Activated CD4-positive, CD25-positive, alpha-beta regulatory T cell treated with anti-CD3 and anti-CD28 coated beads, Interleukin-2, amount 50 U/mL, for 16 hours (primary cell): ENCODE results near the gene SLC30A10.
"Not testable (repeated sequence)": the region's sequence is repeated elsewhere in the genome, so short reads cannot be mapped to it uniquely, and the experiment has no call there.

Experiments used
- DNase-seq: peaks from one replicate; pipeline ENCODE4 v3.0.0-alpha.2; 2020; ENCODE audit warnings: low read depth, low spot score

The SLC30A10 gene

DNA sequence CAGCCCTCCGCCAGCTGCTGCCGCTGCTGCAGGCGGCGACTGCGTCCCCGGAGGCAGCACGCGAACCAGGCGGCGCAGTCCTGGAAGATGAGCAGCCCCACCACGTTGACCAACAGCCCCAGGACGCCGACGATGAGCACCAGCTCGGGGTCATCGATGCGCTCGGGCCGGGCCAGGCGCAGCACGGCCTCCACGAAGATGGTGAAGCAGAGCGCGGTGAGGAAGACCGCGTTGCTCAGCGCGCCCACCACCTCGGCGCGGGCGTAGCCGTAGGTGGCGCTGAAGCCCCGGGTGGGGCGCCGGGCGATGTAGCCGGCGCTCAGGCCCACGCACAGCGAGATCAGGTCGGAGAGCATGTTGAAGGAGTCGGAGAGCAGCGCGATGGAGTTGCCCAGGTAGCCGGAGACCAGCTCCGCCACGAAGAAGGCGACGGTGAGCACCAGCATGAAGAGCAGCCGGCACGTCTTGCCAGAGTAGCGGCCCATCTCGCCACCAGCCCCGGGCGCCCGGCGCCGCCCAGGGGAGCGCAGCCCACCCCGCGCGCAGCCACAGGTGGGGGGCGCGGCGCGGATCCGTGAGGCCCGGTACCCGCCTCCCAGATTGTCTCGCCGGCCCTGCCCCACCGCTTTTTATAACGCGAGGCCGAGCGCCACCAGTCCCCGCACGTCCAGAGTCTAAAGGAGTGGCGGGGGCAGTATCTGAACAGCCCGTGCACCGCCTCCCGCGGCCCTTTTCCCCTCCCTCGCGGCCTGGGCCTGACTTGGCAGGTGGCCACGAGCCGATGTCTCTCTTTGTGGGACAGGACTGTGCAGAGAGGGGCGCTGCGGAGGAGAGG lies at the start of gene SLC30A10:
TSS of gene SLC30A10 (minus strand) at position 602 of the 835 bp plus-strand sequence. CDS start at position 485, 117 bp downstream.
- DNase-seq: no peak

DNA sequence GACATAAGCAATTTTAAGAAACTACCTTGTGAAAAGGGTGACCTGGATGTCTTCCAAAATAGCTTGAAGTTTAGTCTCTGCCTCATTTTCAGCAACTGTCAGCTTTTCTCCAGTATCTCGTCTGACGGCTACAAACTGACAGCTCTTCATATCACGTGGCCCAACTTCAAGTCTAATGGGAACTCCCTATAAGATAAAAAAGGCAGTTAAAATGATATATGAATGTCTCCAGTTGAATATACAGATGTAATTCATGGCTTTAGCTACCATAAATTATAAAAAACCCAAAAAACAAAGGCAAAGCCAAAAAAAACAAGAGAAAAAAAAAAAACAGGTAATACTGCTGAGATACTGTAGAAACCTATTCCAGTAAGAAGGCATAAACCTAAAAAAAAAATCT lies 44.9 kb upstream of the SLC30A10 start:
- no peak for DNase-seq

DNA sequence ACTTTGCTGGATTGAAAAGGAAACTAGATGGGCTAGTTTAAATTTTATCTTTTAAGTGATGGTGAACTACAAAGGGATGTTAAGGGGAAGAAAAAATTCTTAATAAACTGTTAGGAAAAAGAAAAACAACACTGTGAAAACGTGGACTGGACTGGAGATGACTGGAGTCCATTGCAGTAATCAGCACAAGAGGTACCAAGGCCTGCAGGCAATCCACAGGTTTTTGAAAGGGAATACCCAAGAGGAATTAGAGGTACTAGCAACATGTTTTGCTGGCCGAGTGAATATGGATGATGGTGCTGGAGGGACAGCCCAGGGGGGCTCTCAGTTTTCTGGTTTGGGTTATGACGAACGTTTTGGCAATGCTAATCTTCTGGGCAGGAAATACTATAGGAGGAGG lies 39.0 kb upstream of the SLC30A10 start:
- no peak for DNase-seq

GRCh38 chr1:219966071-219966349 lies 37.7 kb upstream of the SLC30A10 start:
- no peak for DNase-seq

GRCh38 chr1:219965285-219966070 lies 37.1 kb upstream of the SLC30A10 start:
- DNase-seq: no peak

DNA sequence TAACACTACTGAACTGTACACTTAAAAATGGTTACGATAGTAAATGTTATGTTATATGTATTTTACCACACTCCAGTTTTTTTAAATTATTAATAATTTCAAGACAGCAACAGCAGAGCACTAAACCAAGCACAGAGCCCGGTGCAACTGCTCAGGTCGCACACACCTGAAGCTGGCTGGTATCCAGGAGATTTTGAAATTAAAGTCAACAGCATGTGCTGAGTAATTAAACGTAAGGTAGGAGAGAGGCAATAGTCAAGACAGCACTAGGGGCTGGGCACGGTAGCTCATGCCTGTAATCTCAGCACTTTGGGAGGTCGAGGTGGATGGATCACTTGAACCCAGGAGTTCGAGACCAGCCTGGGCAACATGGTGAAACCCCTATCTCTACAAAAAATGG lies 35.1 kb upstream of the SLC30A10 start:
- no peak for DNase-seq

DNA sequence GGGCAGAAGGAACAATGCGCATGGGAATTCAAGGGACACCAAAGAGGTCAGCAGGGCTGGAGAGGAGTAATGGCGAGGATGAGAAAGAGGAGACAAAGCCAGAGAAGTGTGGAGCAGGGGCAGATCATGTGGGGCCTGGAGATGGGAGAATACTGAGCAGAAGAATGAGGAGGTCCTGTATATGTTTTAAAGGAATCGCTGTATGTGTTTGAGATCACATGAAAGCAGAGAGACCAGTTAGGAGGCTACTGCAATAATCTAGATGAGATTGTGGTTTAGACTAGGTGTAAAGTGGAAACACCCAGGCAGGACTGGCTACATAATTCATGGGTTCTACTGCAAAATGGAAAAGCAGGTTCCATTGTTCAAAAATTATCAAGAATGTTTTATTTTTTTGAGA lies 33.3 kb upstream of the SLC30A10 start:
- no peak for DNase-seq

GRCh38 chr1:219959540-219960203 lies 31.3 kb upstream of the SLC30A10 start:
- DNase-seq: no peak

DNA sequence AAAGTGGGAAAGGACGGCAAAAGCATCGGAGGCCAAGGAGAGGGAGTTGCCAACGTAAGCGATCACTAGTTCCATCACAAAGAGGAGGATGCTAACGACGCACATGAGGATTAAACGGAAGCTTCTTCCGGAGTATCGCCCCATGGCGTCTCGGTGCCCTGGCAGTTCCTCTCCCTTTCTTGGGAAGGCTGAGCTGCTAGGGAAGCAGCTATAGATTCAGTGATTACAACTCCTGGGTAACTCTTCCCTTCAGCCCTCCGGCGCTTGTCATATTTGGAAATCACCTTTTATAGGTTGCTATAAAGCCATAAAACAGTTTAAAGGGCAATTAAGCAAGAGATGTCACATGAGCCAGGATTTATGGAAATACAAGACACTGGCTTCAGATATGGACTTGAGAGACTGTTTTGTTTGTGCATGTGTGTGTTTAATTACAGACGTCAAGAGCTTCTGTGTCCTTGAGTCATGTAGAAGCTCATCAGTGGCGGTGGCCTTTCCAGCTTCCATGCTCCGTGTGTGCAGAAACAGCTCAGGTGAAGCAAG lies 30.6 kb upstream of the SLC30A10 start:
- DNase-seq: no peak

DNA sequence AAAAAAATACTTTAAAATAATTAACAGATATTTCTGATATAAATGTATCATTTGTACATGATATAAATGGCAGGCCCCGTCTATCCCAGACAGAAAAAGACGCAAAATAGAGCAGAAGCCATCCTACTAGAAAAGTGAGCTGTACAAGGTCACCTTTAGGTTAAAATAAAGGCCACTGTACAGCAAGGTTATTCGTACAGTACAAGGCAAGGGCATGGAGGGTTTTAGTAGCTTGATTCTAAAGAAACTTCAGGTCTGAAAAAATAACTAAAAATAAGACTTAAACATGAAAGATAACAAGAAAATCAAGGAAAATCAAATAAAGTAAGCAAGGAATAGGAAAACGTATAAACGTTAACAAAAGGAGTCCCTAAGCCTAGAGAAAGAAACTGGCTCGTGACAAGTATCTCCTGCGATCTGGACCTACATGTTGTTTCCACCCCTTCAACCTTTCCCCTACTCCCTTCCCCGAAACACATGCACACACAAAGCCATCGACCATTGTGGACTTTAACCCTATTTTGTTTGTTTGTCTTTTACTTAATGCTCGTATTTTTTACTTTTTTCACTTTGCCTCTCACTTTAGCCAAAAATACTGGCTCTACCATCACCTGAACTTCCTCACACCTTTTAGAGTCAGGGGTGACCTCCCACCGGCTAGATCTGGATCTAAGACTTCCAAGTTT lies 26.5 kb upstream of the SLC30A10 start:
- no peak for DNase-seq

DNA sequence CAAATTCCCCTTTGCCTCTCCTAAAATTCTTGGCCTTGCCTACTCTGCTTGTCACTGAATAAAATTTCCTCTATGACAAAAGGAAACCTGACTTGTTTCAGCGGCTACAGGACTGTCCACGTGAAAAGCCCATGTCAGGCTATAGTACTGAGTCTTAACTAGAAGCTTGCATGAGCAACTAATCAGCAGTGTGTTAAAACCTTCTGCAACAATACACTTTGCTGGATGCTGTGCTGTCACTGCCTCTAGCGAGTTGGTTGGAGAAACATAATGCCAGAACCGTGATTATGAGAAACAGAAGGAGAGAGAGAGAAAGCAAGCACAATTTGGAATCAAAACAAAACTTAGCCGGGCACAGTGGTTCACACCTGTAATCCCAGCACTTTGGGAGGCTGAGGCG lies 25.7 kb upstream of the SLC30A10 start:
- DNase-seq: no peak

DNA sequence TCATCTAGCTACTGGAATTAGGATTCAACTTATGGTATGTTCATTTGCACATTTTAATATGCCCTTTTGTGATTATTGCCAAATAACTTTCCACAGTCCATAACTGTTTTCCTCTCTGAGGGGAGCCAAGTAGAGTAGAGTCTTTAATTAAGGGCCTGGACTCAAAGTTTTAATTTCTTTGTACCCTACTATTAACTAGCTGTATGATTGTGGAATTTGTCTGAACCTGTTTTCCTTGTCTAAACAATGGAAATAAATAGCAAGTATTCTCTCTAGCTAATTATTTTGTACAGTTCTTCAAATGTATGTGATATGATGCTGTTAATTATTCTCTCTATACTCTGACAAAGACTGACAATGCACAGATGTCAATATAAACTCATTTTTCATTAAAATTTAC lies 24.0 kb upstream of the SLC30A10 start:
- DNase-seq: no peak

- DNase-seq: not testable (repeated sequence)
These were observed 20.9 kb upstream of the SLC30A10 start for GRCh38 chr1:219949227-219949626.

DNA sequence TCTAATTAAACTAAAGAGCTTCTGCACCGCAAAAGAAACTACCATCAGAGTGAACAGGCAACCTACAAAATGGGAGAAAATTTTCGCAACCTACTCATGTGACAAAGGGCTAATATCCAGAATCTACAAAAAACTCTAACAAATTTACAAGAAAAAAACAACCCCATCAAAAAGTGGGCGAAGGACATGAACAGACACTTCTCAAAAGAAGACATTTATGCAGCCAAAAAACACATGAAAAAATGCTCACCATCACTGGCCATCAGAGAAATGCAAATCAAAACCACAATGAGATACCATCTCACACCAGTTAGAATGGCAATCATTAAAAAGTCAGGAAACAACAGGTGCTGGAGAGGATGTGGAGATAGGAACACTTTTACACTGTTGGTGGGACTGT lies 20.4 kb upstream of the SLC30A10 start:
- DNase-seq: not testable (repeated sequence)

DNA sequence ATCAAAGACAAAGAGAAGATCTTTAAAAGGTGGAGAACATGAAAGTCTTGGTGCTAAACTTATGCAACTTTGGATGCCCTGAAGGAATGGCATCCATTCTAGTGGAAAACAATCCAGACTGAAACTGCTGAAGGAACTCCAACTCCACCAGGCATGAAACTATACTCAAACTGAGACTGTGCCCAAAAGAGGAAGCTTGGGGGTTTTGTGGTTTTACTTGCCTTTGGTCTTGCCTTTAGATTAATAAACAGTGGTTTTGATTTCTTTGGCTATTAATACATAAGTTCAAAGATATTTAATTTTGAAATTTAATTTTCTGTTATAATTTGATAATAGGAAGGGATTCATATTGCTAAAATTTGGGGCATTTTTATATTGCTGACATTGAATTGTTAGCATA lies 17.4 kb upstream of the SLC30A10 start:
- DNase-seq: no peak

- DNase-seq: no peak
These were observed 13.1 kb upstream of the SLC30A10 start for GRCh38 chr1:219941179-219942118.

DNA sequence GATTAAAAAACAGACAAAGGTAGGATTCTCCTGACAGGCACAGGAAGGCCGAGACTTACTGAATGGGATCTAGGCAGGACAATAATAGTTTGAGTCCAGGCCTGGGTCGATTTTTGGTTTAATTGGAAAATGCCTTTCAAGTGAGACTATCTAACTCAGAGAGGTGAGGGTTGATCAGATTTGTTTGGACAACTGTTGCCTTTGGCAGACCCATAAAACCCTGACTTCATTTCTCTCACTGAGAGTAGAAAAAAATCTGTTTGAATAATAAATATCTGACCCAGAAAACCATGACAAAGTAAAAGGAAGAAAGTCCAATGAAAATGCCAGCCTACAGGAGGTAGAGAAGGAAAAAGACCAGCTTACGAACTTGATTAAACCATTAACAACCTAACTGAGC lies 12.3 kb upstream of the SLC30A10 start:
- no peak for DNase-seq

- no peak for DNase-seq
These were observed 10.3 kb upstream of the SLC30A10 start for GRCh38 chr1:219938706-219939105.

DNA sequence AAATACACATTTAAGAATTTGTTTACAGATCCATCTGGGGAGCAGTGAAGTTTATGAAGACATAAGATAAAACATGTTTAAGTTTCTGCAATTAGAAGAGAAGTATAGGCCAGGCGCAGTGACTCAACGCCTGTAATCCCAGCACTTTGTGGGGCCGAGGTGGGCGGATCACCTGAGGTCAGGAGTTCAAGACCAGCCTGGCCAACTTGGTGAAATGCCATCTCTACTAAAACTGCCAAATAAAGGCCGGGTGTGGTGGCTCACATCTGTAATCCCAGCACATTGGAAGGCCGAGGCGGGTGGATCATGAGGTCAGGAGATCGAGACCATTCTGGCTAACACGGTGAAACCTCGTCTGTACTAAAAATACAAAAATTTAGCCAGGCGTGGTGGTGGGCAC lies 5.4 kb upstream of the SLC30A10 start:
- DNase-seq: not testable (repeated sequence)

DNA sequence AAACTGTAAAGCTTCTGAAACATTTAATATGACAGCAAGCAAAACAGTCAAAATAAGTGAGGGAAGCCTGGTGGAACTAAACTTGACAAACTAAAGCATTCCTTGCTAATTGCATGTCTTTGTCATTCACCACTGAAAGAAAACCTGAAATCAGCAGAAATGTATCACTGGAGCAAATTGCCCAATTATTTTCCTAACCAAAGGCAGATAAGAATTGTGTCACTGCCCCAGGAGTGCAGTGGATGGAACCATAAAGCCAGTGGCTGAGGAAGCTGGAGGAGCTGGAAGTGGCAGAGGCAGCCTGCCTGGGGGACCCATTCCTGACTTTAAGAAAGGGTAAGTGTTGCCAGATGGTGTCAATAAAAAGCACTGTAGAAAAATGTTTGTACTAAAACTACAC lies 2.7 kb upstream of the SLC30A10 start:
- no peak for DNase-seq

GRCh38 chr1:219928791-219929118 lies 398 bp upstream of the SLC30A10 start:
- DNase-seq: no peak
